CD1c-positive myeloid dendritic cell (primary cell): Measurements from ENCODE around the gene PITX3.

Experiments
- DNase-seq: peaks from one replicate; pipeline ENCODE4 v3.0.0-alpha.2; 2016; ENCODE audit errors: extremely low spot score

Gene PITX3

DNA sequence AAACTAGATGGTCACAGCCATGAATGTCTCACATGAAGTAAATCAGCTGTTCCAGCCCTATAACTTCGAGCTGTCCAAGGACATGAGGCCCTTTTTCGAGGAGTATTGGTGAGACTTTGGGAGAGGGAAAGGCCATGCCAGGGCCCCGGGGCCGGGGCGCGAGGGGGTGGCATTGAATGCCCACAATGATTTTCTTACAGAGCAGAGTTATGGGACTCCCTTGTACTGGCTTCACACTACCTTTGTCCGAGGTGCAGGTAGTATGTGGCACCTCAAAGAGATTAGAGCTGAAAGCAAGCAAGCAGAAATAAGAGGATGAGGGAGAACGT, 14.8 kb downstream of the PITX3 start:
- no peak for DNase-seq

DNA sequence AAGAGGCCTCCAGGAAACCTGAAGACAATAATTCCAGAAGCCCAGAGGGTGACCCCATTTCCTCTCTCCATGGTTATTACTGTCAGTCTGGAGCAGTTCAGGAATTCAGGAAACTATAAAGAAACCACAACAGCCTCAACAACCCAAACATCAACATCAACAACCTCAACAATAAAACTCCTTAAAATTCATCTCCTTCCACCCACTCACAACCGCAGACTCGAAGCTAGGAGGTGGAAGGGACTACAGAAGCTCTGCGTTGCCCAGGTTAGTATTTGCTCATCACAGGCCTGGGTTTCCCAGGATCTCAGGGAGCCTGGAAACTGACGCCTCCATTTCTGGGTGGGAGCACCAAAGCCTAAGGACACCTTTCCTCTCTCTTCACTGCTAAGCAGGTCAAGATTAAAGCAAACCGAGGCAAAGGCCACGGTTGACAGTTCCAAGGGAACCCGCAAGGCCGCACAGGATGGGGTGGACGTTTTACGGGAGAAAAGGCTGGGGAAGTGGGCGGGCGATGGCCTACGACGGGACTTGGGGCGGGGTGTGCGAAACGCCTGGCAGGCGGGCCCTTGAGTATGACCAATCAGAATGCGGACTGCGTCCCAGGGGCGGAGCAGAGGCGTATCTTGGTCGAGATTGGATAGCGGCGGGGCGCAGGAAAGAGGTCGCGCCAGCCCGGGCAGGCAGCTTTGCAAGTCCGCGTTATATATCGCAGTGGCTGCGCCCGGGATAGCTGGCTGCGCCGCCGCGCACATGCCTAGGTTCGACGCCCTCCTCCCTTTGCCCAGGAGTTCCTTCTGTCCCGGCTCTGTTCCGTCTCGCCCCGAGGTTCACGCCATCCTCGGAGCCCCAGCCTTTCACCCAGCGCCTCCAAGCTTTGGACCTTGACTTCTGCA, 15.4 kb downstream of the PITX3 start, which contains the start of gene ELOVL3:
TSS of gene ELOVL3 (plus strand) at position 654 of the 896 bp plus-strand sequence. CDS start 250 bp downstream, outside the sequence.
- DNase-seq: peak; percentile 93

DNA sequence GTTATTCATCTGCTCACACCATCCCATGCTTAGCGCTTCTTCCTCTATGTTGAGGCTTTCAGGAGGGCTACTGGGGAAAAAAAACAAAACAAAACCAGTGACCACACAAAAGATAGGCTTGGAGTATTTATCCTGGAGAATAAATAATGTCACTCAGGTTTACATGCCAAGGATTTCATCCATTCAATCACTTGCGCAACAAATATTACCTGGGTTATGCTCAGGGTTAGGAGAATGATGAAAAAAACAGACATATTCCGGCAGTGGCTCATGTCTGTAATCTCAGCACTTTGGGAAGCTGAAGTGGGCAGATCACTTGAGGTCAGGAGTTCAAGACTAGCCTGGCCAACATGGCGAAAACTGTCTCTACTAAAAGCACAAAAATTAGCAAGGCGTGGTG, 18.5 kb downstream of the PITX3 start:
- DNase-seq: no peak

DNA sequence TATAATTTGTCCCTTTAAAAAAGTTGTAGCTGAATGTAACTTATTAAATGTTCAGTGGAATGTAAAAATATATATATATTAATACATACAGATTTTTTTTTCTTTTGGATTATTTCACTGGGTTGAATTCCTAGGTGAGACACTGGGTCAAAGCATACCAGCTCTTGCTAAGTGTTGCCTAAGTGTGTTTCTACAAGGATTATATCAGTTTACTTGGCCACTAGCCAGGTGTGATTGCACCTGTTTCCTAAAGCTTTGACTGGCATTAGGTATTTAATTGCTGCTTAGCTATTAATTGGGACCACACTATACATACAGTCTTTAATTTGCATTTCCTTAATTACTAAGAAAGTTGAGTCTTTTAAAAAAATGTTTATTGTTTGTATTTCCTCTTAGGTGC, 20.7 kb downstream of the PITX3 start:
- DNase-seq: no peak

DNA sequence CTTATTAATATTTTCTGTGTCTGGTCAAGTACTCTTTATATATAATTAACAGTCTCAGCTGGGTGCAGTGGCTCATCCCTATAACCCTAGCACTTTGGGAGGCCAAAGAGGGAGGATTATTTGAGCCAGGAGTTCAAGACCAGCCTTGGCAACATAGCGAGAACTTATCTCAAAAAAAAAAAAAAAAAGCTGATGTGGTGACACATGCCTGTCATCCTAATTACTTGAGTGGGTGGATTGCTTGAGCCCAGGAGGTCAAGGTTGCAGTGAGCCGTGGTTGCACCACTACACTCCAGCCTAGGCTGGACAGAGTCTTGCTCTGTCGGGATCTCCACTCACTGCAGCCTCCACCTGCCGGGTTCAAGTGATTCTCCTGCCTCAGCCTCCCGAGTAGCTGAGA, 21.9 kb downstream of the PITX3 start:
- DNase-seq: no peak

DNA sequence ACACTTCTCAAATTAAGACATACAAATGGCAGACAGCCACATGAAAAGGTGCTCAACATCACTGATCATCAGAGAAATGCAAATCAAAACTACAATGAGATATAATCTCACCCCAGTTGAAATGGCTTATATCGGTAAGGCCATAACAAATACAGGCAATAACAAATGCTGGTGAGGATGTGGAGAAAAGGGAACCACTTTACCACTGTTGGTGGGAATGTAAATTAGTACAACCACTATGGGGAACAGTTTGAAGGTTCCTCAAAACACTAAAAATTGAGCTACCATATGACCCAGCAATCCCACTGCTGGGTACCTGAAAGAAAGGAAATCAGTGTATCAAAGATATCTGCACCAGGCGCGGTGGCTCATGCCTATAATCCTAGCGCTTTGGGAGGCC, 27.7 kb downstream of the PITX3 start:
- peak; percentile 41 for DNase-seq

DNA sequence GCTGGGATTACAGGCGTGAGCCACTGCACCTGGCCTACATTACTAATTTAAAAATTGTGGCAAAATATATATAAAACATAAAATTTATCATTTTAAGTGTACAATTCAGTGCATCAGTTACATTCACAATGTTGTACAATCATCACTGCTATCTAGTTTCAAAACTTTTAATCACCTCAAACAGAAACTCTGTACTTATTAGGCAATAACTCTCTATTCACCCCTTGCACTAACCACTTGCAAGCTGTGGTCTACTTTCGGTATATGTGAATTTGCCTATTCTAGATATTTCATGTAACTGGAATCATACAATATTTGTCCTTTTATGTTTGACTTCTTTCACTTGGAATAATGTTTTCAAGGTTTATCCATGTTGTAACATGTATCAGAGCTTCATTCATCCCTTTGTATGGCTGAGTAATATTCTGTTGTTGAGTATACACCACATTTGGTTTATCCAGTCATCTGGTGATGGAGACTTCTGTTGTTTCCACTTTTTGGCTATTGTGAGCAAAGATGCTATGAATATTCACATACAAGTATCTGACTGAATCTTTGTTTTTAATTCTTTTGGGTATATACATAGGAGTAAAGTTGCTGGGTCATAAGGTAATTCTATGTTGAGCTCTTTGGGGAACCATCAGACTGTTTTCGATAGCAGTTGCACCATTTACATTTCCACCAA, 29.6 kb downstream of the PITX3 start:
- DNase-seq: no peak

DNA sequence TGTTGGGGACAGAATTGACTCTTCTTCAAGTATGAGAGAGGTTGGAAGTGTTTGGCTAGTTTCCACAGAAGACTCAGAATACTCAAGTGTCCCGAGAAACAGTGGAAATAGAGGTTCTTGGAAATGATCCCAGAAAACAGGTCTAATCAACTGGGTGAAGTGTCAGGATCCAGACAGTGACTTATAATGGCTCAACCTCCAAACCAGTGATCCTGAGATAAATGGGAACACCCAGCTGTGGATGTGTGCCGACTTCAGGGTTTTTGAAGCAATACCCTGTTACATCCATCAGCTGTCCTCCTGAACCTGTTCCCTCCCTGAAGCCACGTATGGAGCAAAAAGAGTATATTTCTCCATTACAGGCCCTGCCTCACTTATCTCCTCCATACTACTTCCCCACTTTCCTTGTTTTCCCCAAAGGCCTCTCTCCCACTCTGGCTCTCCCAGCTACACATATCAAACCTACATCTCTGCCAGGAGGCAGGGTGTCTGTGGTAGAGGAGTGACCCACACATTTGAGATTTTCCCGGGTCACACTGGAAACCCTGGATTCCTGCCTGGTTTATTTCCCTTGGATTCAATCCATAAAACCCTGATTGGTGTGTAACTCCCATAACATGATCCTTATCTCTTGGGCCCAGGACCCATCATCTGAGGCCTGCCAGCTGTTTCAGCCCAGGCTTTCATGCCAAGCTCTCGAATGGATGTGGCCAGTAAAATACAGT, 32.8 kb downstream of the PITX3 start:
- DNase-seq: no peak

DNA sequence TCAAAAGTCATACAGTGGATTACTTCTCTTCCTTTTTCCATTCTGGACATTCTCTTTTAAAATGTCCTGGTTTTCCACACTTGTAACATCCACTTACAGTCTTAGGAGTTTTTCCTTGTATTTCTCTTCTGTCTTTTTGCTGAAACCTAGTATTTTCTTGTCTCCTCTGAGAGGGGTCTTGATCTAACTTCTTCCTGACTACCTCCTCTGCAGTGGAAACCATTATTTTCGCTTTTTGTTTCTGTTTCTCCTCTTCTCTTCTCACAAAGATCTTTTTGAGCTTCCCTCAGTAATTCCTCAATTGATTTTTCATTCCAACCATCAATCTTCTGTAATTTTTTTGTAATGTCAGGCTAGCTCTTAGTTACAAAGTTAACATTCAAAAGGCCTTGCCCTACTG, 38.9 kb downstream of the PITX3 start:
- no peak for DNase-seq

DNA sequence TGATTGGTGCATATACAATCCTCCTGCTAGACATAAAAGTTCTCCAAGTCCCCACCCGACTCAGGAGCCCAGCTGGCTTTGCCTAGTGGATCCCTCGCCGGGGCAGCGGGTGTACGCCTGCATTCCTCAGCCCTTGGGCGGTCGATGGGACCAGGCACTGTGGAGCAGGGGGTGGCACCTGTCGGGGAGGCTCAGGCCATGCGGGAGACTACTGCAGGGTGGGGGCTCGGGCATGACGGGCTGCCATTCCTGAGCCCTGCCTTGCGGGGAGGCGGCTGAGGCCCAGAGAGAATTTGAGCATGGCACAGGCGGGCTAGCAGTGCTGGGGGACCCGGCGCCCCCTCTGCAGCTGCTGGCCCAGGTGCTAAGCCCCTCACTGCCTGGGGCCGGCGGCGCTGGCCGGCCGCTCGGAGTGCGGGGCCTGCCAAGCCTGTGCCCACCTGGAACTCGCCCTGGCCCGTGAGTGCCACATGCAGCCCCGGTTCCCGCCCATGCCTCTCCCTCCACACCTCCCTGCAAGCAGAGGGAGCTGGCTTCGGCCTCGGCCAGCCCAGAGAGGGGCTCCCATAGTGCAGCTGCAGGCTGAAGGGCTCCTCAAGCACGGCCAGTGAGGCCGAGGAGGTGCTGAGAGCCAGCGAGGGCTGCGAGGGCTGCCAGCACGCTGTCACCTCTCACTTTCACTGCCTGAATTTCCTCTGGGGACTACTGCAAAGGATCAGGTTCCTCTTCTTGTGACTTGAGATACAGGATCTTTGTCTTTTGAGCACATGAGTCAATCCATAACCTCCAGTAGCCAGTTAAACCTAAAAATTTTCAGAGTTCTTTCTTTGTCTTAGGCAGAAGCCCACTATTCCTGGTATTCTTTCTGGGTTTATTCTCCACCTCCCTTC, 40.3 kb downstream of the PITX3 start:
- peak; percentile 43 for DNase-seq

DNA sequence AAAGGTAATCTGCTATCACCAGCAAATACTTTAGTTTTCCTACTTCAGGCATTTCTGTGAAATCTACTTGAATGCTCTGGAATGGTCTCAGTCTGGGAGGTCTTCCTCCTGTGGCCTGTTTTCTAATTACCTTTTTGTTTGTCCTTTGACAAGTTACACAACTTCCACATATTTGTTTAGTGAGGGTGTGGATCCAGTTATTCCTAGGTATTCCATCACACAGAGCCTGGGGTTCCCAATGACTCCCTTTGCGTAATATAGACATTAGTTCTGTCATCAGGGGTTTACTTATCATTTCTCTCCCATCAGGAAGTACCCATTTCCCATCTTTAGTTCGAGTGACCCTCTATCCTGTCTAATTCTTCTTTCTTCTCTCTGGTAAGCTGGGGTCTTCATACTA, 43.3 kb downstream of the PITX3 start:
- no peak for DNase-seq

DNA sequence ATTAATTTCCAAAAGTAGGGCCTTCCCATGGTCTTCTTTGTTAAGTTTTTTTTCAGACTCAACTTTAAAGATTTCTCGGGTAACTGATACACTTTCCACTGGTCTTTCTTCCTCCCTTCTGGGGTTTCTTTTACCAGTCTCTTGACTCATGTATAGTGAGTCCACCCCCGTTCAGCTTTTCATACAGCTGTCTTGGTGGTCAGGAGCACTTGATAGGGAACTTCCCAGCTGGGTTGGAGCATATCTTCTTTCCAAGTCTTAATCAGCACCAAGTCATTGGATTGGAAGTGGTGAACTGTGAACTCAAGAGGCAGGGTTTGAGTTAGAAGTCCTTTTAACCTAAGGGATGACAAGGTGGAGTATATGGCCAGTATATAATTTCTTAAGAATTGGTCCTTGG, 44.4 kb downstream of the PITX3 start:
- DNase-seq: no peak

DNA sequence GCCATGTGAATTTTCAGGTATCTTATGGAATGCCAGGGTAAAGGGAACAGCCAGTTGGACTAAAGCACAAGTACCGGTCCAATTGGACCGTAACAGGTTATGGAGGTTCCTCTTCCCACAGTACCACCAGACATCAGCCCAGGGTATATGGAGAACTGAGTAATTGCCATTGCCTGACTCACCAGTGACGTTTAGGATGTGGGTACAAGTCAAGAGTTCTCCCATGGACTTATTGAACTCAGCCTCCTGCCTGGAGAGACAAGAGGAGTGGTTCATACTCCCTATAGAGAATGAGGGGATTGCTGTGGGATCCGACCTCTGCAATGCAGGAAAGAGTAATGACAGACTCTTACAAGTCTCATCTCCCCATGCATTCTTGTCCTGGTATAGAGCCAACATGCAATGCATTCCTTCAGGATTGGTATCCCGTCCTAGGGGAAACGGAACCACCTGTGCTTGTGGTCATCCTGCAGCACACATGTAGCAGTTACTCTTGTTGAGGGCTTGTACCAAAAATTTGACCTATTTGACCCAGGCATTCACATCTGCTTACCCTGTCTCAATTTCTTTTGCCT, 45.9 kb downstream of the PITX3 start:
- peak; percentile 6 for DNase-seq

DNA sequence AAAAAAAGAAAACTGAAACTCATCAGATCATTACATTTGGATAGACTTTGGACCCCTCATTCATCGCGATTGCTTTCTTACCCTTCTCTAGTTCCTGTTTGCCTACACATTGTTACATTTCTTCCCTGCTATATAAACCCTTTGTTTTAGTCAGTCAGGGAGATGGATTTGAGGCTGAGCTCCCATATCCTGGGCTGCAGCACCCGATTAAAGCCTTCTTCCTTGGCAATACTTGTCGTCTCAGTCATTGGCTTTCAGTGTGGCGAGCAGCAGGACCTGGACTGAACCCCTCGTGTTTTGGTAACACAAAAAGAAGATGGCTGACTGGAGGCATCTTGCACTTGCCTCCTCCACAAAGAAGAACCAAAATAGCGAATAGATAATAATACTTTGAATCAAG, 49.4 kb downstream of the PITX3 start:
- no peak for DNase-seq

DNA sequence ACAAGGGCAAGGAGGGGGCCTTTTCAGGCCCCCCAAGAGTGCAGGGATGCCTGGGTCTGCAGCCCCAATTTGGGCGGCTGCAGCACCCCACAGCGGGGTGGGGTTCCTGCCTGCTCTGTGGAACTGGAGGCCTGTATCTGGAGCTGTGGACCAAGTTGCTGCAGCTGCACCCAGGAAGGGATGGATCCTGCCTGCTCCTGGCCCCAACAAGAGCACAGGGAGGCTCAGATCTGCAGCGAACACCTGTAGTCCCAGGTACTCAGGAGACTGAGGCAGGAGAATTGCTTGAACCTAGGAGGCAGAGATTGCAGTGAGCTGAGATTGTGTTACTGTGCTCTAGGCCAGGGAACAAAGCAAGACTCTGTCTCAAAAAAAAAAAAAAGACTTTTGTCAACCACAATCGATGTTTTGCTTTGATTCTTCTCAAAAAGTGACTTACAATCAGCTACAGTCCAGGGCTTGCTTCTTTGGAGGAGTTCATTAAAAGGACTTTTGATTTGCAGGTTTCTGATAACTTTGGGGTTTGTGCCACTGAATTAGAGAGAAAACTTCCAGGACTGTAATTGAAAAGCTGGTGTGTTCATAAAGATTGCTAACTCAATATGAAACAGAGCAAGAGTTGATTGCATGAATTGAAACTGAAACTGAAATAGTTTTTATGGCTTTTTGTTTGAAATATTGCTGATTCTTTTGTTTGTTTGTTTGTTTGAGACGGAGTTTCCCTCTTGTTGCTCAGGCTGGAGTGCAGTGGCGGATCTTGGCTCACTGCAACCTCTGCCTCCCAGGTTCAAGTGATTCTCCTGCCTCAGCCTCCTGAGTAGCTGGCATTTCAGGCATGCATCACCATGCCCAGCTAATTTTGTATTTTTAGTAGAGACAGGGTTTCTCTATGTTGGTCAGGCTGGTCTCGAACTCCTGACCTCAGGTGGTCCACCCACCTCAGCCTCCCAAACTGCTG, 52.1 kb downstream of the PITX3 start:
- DNase-seq: peak; percentile 33

DNA sequence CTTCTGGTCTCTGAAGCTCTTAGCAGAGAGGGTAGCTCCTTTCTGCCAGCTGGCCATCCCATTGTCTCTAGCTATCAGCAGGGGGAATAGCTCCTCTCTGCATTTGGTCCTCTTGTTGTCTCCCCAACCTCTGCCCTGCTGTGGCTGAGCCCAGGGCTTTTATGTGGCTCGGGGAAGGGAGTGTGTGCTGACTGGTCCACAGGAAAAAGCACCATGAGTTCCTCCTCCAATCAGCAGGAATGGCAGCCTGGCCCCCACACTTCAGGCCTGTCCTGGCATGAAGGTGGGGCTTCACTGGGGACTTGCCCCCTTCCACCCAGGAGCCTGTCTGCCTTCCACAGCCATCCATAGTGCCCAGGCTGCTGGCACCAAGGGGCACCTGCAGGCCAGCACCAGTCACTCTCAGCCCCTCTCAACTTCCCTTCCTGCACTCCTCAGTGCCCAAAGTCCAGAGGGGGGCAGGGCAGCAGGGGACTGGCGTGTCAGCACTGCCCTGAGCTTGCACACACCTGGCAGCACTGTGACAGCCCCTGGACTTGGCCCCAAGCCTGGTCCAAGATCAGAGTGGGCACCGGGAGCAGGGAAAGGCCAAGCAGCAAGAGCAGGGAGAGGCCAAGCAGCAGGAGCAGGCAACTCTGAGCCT, 52.9 kb downstream of the PITX3 start:
- no peak for DNase-seq

DNA sequence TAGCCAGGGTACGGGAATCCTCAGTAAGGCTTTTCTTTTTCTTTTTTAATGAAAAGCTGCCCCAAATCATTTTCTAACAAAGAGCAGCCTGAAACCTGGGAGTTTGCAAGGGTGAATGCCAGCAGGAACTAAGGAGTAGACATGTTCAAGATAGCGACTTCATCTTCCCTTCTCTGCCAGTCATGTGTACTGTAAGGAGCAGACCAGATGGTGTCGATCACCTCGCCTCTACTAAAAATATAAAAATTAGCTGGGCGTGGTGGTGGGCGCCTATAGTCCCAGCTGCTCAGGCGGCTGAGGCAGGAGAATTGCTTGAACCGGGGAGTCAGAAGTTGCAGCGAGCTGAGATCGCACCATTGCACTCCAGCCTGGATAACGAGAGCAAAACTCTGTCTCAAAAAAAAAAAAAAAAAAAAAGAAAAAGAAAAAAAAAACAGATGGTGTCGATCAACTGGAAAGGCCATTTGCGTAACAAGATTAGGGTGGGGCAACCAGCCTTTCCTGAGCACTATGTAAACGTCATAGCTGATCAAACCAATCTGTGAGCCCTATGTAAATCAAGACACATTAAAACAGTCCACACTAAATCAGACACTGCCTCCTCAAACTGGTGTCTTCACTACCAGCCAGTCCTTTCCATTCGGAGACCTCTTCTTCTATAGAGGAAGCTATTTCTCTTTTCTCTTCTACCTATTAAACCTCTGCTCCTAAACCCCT, 55.3 kb downstream of the PITX3 start:
- no peak for DNase-seq

DNA sequence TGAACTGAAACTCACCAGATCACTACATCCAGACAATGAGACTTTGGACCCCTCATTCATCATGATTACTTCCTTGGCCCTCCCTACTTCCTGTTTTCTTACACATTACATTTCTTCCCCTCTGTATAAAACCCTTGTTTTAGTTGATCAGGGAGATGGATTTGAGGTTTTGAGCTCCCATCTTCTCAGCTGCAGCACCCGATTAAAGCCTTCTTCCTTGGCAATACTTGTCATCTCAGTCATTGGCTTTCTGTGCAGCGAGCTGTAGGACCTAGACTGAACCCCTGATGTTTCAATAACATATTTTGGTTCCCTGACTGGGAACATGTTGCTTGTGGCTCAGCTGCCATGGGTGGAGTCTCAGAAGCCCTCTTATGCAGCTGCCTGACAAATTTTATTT, 56.0 kb downstream of the PITX3 start:
- DNase-seq: no peak

DNA sequence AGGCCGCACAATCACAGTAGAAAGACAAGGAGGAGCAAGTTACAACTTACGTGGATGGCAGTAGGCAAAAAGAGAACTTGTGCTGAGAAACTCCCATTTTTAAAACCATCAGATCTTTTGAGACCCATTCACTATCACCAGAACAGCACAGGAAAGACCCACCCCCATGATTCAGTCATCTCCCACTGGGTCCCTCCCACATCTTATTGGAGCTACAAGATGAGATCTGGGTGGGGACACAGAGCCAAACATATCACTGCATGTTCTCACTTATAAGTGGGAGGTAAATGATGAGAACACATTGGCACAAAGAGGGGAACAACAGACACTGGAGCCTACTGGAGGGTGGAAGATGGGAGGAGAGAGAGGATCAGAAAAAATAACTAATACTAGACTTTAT, 56.7 kb downstream of the PITX3 start:
- DNase-seq: no peak
